Spleen (tissue), 7 donors: Measurements from ENCODE around the gene RTL10.

ENCODE experiments used
- POLR2A ChIP-seq, 3 donors: fragments of 450-650 bp; IDR thresholded peaks; one replicate each; pipeline ENCODE4 v1.5.1; 2017; ENCODE audit warnings: antibody characterized with exemption in 3 of 3, mild to moderate bottlenecking in 1 of 3
- POLR2AphosphoS5 ChIP-seq, 3 donors: sonication (generic); formaldehyde crosslinking; IDR thresholded peaks; one replicate each; pipeline ENCODE4 v1.5.1; 2017; ENCODE audit warnings: antibody characterized with exemption in 3 of 3
- TF ChIP-seq, protein P1 (sequence below), 11 experiments: fragments of 200-600 bp in 7 of 11; fragments of 450-650 bp in 4 of 11; sonication (generic) in 4 of 11; IDR thresholded peaks in 8 of 11; conservative IDR thresholded peaks in 3 of 11; 1 replicate in 7 of 11; 2 replicates in 4 of 11; pipeline versions ENCODE4 v1.4.0 to v1.8.0; 2016 to 2021; ENCODE audit warnings: antibody characterized with exemption in 11 of 11, inconsistent platforms in 4 of 11, mild to moderate bottlenecking in 1 of 11
- donor health status: DM: no; HTN: no; CAD: no; lungs with moderate emphysema.
- donor health status: DM: no; HTN: no; CAD: no.
- donor health status: DM: no; HTN: no; CAD: no.

GRCh38 chr22:19863571-19863970 lies 8.9 kb upstream of the RTL10 start:
- TF ChIP-seq, protein P1, sequence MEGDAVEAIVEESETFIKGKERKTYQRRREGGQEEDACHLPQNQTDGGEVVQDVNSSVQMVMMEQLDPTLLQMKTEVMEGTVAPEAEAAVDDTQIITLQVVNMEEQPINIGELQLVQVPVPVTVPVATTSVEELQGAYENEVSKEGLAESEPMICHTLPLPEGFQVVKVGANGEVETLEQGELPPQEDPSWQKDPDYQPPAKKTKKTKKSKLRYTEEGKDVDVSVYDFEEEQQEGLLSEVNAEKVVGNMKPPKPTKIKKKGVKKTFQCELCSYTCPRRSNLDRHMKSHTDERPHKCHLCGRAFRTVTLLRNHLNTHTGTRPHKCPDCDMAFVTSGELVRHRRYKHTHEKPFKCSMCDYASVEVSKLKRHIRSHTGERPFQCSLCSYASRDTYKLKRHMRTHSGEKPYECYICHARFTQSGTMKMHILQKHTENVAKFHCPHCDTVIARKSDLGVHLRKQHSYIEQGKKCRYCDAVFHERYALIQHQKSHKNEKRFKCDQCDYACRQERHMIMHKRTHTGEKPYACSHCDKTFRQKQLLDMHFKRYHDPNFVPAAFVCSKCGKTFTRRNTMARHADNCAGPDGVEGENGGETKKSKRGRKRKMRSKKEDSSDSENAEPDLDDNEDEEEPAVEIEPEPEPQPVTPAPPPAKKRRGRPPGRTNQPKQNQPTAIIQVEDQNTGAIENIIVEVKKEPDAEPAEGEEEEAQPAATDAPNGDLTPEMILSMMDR (IDR thresholded peaks at IDR 0.05 in 8 of 11, conservative IDR thresholded peaks at IDR 0.05 in 3 of 11) = no peak
- TF ChIP-seq POLR2AphosphoS5 (IDR thresholded peaks at IDR 0.05) = no peak
- no peak for TF ChIP-seq POLR2A (IDR thresholded peaks at IDR 0.05)
